Measurements from ENCODE around the gene PPP4R2. TPM values are rescaled to one million over a fixed set of nuclear protein-coding genes. Genes with fewer than 3 reads are reported as not detected.

PPP4R2 gene
- total RNA-seq, 1 donor from 2014 or later: 24.3 TPM

- H3K4me1 ChIP-seq: peaks cover 68% of the 10 kb centered on the region
- intact Hi-C loops (cut with DNase I): no loop called here
Measured at GRCh38 chr3:73041537-73041936, 44.9 kb downstream of the PPP4R2 start.

GRCh38 chr3:73043414-73043813 is 46.8 kb downstream of the PPP4R2 start:
- Histone ChIP-seq H3K9me3 (no peaks in the 10 kb centered on the region), H3K4me1 (peaks cover 52% of the 10 kb centered on the region), H3K4me3 (no peak overlapping the region), H3K27ac (no peak overlapping the region), H3K36me3 (peaks cover 0 to 3% of the 10 kb centered on the region in 2 donors), H3K27me3 (no peaks in the 10 kb centered on the region)
- intact Hi-C loops (cut with DNase I): no loop called here
- no peak for TF ChIP-seq CTCF (IDR thresholded peaks at IDR 0.05)
- DNase-seq (ENCODE audit: extremely low spot score in 2 of 2): no peak

More at GRCh38 chr3:73041537-73041936, 44.9 kb downstream of the PPP4R2 start:
- no peaks in the 10 kb centered on the region for H3K9me3 ChIP-seq
- H3K27me3 ChIP-seq: no peaks in the 10 kb centered on the region
- no peaks in the 10 kb centered on the region for H3K36me3 ChIP-seq
- H3K27ac ChIP-seq: no peak overlapping the region
- DNase-seq (ENCODE audit: extremely low spot score in 2 of 2): no peak
- no peak overlapping the region for H3K4me3 ChIP-seq
- TF ChIP-seq POLR2A (IDR thresholded peaks at IDR 0.05): no peak
- TF ChIP-seq POLR2AphosphoS5 (IDR thresholded peaks at IDR 0.05; ENCODE audit: insufficient read depth in 1 of 2, low read depth in 1 of 2): no peak
- no peak for TF ChIP-seq CTCF (IDR thresholded peaks at IDR 0.05)

- TF ChIP-seq POLR2AphosphoS5 (IDR thresholded peaks at IDR 0.05; ENCODE audit: insufficient read depth in 1 of 2, low read depth in 1 of 2) (no peak), POLR2A (IDR thresholded peaks at IDR 0.05) (no peak), CTCF (IDR thresholded peaks at IDR 0.05) (no peak)
- Histone ChIP-seq H3K27ac (no peak overlapping the region), H3K36me3 (peaks cover 0 to 5% of the 10 kb centered on the region in 2 donors), H3K9me3 (no peaks in the 10 kb centered on the region), H3K4me3 (no peak overlapping the region), H3K4me1 (peaks cover 46% of the 10 kb centered on the region), H3K27me3 (no peaks in the 10 kb centered on the region)
- no peak for DNase-seq (ENCODE audit: extremely low spot score in 2 of 2)
- intact Hi-C loops (cut with DNase I): no loop called here
Measured at GRCh38 chr3:73045391-73045790, 48.8 kb downstream of the PPP4R2 start.

- no peak overlapping the region for H3K4me3 ChIP-seq
- H3K4me1 ChIP-seq: peaks cover 46% of the 10 kb centered on the region
- H3K27me3 ChIP-seq: no peaks in the 10 kb centered on the region
- TF ChIP-seq CTCF (IDR thresholded peaks at IDR 0.05) (no peak), POLR2AphosphoS5 (IDR thresholded peaks at IDR 0.05; ENCODE audit: insufficient read depth in 1 of 2, low read depth in 1 of 2) (no peak), POLR2A (IDR thresholded peaks at IDR 0.05) (no peak)
- no peak overlapping the region for H3K27ac ChIP-seq
- H3K36me3 ChIP-seq: peaks cover 0 to 5% of the 10 kb centered on the region in 2 donors
- no peaks in the 10 kb centered on the region for H3K9me3 ChIP-seq
- intact Hi-C loops (cut with DNase I): no loop called here
- no peak for DNase-seq (ENCODE audit: extremely low spot score in 2 of 2)
Measured at GRCh38 chr3:73046195-73046594, 49.6 kb downstream of the PPP4R2 start.

GRCh38 chr3:73049319-73049718 is 52.7 kb downstream of the PPP4R2 start:
- Histone ChIP-seq H3K4me3 (no peak overlapping the region), H3K27me3 (no peaks in the 10 kb centered on the region), H3K9me3 (no peaks in the 10 kb centered on the region), H3K4me1 (peaks cover 36% of the 10 kb centered on the region), H3K27ac (no peak overlapping the region), H3K36me3 (peaks cover 0 to 5% of the 10 kb centered on the region in 2 donors)
- intact Hi-C loops (cut with DNase I): no loop called here
- TF ChIP-seq CTCF (IDR thresholded peaks at IDR 0.05): no peak
- no peak for TF ChIP-seq POLR2A (IDR thresholded peaks at IDR 0.05)
- TF ChIP-seq POLR2AphosphoS5 (IDR thresholded peaks at IDR 0.05; ENCODE audit: insufficient read depth in 1 of 2, low read depth in 1 of 2): no peak
- DNase-seq (ENCODE audit: extremely low spot score in 2 of 2): no peak
